ENCODE data around the gene HMG20A. TPM values are rescaled to one million over a fixed set of nuclear protein-coding genes. Genes with fewer than 3 reads are reported as not detected.

HMG20A gene
- total and polyA plus RNA-seq, 10 of the 15 experiments (the other 5 are each of a cell fraction or from before 2014, with no cell fraction given) = 30.0 to 98.7 (median 46.8) TPM

DNA sequence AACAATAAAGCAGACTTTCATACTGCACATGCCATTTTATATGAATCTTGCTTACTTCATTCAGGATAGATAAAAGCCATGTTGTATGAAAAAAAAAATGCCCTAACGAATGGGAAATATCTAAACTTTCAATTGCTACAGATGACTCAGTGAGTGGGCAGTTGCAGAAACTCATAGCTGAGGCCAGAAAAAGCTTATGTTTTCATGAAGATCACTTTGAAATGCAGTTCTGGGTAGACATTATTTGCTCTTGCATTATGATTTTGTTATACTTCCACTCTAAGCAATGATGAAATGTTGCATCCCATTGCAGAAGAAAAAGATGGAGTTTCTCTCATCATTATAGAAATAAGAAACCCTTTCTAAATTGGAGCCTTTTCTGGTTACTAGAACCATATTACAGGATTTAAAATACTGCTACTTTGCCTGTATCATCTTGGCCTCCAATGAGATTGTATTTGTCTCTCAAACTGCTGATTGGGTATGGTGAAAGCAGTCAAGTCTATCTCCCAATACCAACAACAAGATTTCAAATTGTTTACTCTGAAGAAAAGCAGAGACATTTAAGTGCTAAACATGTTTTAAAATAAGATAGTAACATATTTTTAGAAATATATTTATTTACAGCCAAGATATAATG, 17.8 kb upstream of the HMG20A start:
- Histone ChIP-seq H3K9me3 (replicated peaks; ENCODE audit: control insufficient read depth, insufficient read depth, low read length) (peaks cover 2% of the 10 kb centered on the region; the same call in 2 of the 3 replicates), H3K4me1 (ENCODE audit: control insufficient read depth, insufficient read depth, low read length) (0 out of 2 replicates have a peak, but pooled peaks cover 2% of the 10 kb centered on the region), H3K4me2 (ENCODE audit: control insufficient read depth, insufficient read depth) (no peak overlapping the region), H3K36me3 (ENCODE audit: control insufficient read depth in 2 of 2, insufficient read depth in 2 of 2, low read length in 1 of 2) (no peaks in the 10 kb centered on the region), H3K4me3 (no peak overlapping the region), H3K27me3 (replicated peaks in 1 of 2; ENCODE audit: control insufficient read depth in 2 of 2, insufficient read depth in 2 of 2, low read length in 1 of 2) (no peaks in the 10 kb centered on the region), H3K9ac (ENCODE audit: control insufficient read depth, insufficient read depth, low read length) (no peak overlapping the region), H4K20me1 (ENCODE audit: control insufficient read depth, insufficient read depth) (no peaks in the 10 kb centered on the region), H2AFZ (ENCODE audit: control insufficient read depth, low read depth, low read length) (no peak overlapping the region), H3K27ac (ENCODE audit: control insufficient read depth, insufficient read depth) (no peak overlapping the region), H3K79me2 (ENCODE audit: control insufficient read depth, insufficient read depth, low read length) (no peaks in the 10 kb centered on the region; the same call in none of the 2 replicates)
- TF ChIP-seq, protein P1, sequence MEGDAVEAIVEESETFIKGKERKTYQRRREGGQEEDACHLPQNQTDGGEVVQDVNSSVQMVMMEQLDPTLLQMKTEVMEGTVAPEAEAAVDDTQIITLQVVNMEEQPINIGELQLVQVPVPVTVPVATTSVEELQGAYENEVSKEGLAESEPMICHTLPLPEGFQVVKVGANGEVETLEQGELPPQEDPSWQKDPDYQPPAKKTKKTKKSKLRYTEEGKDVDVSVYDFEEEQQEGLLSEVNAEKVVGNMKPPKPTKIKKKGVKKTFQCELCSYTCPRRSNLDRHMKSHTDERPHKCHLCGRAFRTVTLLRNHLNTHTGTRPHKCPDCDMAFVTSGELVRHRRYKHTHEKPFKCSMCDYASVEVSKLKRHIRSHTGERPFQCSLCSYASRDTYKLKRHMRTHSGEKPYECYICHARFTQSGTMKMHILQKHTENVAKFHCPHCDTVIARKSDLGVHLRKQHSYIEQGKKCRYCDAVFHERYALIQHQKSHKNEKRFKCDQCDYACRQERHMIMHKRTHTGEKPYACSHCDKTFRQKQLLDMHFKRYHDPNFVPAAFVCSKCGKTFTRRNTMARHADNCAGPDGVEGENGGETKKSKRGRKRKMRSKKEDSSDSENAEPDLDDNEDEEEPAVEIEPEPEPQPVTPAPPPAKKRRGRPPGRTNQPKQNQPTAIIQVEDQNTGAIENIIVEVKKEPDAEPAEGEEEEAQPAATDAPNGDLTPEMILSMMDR (IDR thresholded peaks at IDR 0.05 in 2 of 3, conservative IDR thresholded peaks at IDR 0.05 in 1 of 3; ENCODE audit: control insufficient read depth in 2 of 3, extremely low read depth in 1 of 3, insufficient read depth in 1 of 3, low read depth in 3 of 3, low read length in 3 of 3) = no peak
- TF ChIP-seq FOXM1 (IDR thresholded peaks at IDR 0.05; ENCODE audit: low read depth, low read length) (no peak), BCL11A (IDR thresholded peaks at IDR 0.05; ENCODE audit: low read depth, low read length) (peak; percentile 45; the same call in 1 of the 2 replicates), RUNX3 (IDR thresholded peaks at IDR 0.05; ENCODE audit: low read length) (peak; percentile 50; the same call in 1 of the 2 replicates), SUZ12 (IDR thresholded peaks at IDR 0.05; ENCODE audit: unreplicated experiment) (no peak), CREM (IDR thresholded peaks at IDR 0.05; ENCODE audit: low read depth) (0 out of 2 replicates have a peak, but pooled peaks have one; percentile 24), DPF2 (IDR thresholded peaks at IDR 0.05) (peak; percentile 31; the same call in 1 of the 2 replicates), PRDM15 (CRISPR knock-in tag; IDR thresholded peaks at IDR 0.05) (no peak), JUNB (IDR thresholded peaks at IDR 0.05) (peak; percentile 76), ETV6 (conservative IDR thresholded peaks at IDR 0.05 in 1 of 2, IDR thresholded peaks at IDR 0.05 in 1 of 2; ENCODE audit: borderline replicate concordance in 1 of 2, low read depth in 1 of 2) (peak in 1 of 2 experiments; percentile 30; a peak in 1 of 4 replicates), RB1 (IDR thresholded peaks at IDR 0.05; ENCODE audit: borderline replicate concordance) (no peak), POLR2AphosphoS5 (IDR thresholded peaks at IDR 0.05; ENCODE audit: low read length) (no peak), ZNF384 (IDR thresholded peaks at IDR 0.05; ENCODE audit: borderline replicate concordance, low read depth, low read length) (peak; percentile 27; the same call in 1 of the 2 replicates), GATAD2B (conservative IDR thresholded peaks at IDR 0.05; ENCODE audit: low read depth) (no peak), IRF4 (IDR thresholded peaks at IDR 0.05; ENCODE audit: low read depth, low read length) (peak; percentile 61; the same call in 1 of the 2 replicates)
- TF ChIP-seq, protein P2, sequence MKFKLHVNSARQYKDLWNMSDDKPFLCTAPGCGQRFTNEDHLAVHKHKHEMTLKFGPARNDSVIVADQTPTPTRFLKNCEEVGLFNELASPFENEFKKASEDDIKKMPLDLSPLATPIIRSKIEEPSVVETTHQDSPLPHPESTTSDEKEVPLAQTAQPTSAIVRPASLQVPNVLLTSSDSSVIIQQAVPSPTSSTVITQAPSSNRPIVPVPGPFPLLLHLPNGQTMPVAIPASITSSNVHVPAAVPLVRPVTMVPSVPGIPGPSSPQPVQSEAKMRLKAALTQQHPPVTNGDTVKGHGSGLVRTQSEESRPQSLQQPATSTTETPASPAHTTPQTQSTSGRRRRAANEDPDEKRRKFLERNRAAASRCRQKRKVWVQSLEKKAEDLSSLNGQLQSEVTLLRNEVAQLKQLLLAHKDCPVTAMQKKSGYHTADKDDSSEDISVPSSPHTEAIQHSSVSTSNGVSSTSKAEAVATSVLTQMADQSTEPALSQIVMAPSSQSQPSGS (IDR thresholded peaks at IDR 0.05; ENCODE audit: low read length) = 0 out of 2 replicates have a peak, but pooled peaks have one; percentile 31
- CTCF ChIA-PET = interaction anchor here (1.0 kb wide), 1 partner anchor 140 kb away, joined by 5 read pairs; no protein-coding TSS in a partner anchor
- DNase-seq (ENCODE audit: low read depth, low spot score) (no peak), ATAC-seq (peak; percentile 80), FAIRE-seq (no peak)
- in situ Hi-C loops (cut with MboI) (no loop called here), intact Hi-C loops (cut with micrococcal nuclease; ENCODE audit: unreplicated experiment) (no loop called here)
- RAD21 ChIA-PET (ENCODE audit: unreplicated experiment) = interaction anchor here (0.9 to 1.5 kb wide), 6 partner anchors 11 to 216 kb away, joined by 3 to 5 read pairs (median 4); no protein-coding TSS in a partner anchor
- POLR2A ChIA-PET = interaction anchor here (1.0 to 1.9 kb wide), 3 partner anchors 8 to 18 kb away, joined by 3 to 6 read pairs (median 3); no protein-coding TSS in a partner anchor
- 5% methylated on average over 1 of the region's 1 CpG for WGBS (ENCODE audit: insufficient coverage, insufficient replicate concordance, low lambda C conversion rate, missing lambda C conversion rate)
- BruUV-seq (replicated peaks) = no TSS peak
- SMC1A ChIA-PET (ENCODE audit: uncharacterized antibody, unreplicated experiment) = interaction anchor here (0.8 to 1.6 kb wide), 10 partner anchors 11 to 215 kb away, joined by 3 to 5 read pairs (median 4); partner anchors contain the start of gene PEAK1
